Measurements from ENCODE around the gene ATIC.

The ATIC gene

DNA sequence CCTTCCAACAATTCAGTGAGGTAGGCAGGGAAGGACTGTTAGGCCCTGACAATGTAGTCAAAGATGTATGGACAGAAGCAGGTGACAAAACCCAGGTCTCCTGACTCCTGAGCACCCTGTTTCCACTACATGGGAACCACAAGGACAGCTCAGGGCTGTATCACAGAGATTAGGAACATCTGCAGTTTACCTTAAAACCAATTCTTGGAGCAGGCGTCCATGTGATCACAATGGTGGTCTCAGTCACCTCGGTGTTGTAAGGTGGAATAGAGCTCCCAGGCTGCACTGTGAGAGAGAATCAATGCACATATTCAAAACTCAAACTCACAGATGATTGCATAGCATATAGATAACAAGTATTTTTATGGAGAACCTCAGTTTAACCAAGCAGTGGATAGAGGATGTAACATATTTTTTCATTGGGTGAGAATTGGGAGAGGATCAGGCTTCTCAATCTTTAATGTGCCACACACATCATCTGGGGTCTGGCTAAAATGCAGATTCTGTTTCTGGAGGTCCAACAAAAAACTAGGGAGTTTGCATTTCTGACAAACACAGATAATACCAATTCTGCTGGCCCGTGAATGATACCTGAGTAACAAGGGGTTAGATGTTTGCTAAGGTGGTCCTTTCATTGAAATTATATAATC is 87.3 kb downstream of the ATIC start:
- DNase-seq (ENCODE audit: low read depth, low spot score): no peak

Measured in astrocyte of the hippocampus (primary cell).